WTC11 (cell line): ENCODE measurements around the gene LRRFIP1. TPM values are rescaled to one million over a fixed set of nuclear protein-coding genes. Genes with fewer than 3 reads are reported as not detected.

Experiments used
- ATAC-seq: fragments of 200-7000 bp; cut with Tn5 transposase; 2 replicates; pipeline ENCODE4 v1.10.0; 2021; ENCODE audit warnings: mild to moderate bottlenecking, moderate library complexity
- CTCF ChIA-PET: fragments of 300-600 bp; sonication (Branson Sonifier 250); formaldehyde crosslinking; loops from one replicate; lab custom pipeline; 2021; ENCODE audit warnings: antibody characterized with exemption; lab: Charles Lee
- POLR2A ChIA-PET: fragments of 350-600 bp; sonication (Branson Sonifier 250); formaldehyde crosslinking; loops from one replicate; lab custom pipeline; 2021; ENCODE audit warnings: antibody characterized with exemption; lab: Charles Lee
- DNase-seq: peaks from one replicate; pipeline ENCODE4 v3.0.0; 2021; ENCODE audit warnings: low spot score
- H3K27ac Mint-ChIP-seq: 2 replicates; pipeline ENCODE4 v1.8.0; 2021; ENCODE audit warnings: mixed read lengths
- H3K27me3 Mint-ChIP-seq: 2 replicates; pipeline ENCODE4 v1.8.0; 2021; ENCODE audit warnings: low read depth, mild to moderate bottlenecking, moderate library complexity, mixed read lengths
- H3K36me3 Mint-ChIP-seq: 2 replicates; pipeline ENCODE4 v1.8.0; 2021; ENCODE audit warnings: mixed read lengths
- H3K4me1 Mint-ChIP-seq: 2 replicates; pipeline ENCODE4 v1.8.0; 2022; ENCODE audit warnings: mixed read lengths
- H3K4me3 Mint-ChIP-seq: 2 replicates; pipeline ENCODE4 v1.8.0; 2021; ENCODE audit warnings: mild to moderate bottlenecking, moderate library complexity, mixed read lengths
- H3K9me3 Mint-ChIP-seq: 2 replicates; pipeline ENCODE4 v1.8.0; 2021; ENCODE audit warnings: mixed read lengths
- AR ChIP-seq: fragments of 250-450 bp; sonication (Bioruptor Pico); IDR thresholded peaks from 2 replicates; pipeline ENCODE4 v1.9.0; 2021; ENCODE audit warnings: mild to moderate bottlenecking
- ATF1 ChIP-seq: sonication (generic); formaldehyde crosslinking; IDR thresholded peaks from 2 replicates; pipeline ENCODE4 v1.8.1; 2023; ENCODE audit warnings: mild to moderate bottlenecking, moderate library complexity, missing genetic modification reagents
- ATF6 ChIP-seq: sonication (generic); formaldehyde crosslinking; IDR thresholded peaks from 2 replicates; pipeline ENCODE4 v1.8.1; 2023; ENCODE audit warnings: mild to moderate bottlenecking, missing genetic modification reagents
- CREB1 ChIP-seq: sonication (generic); formaldehyde crosslinking; IDR thresholded peaks from 2 replicates; pipeline ENCODE4 v1.8.0; 2023; ENCODE audit warnings: mild to moderate bottlenecking, missing genetic modification reagents
- E2F5 ChIP-seq: sonication (generic); formaldehyde crosslinking; IDR thresholded peaks from 2 replicates; pipeline ENCODE4 v1.8.1; 2022; ENCODE audit warnings: mild to moderate bottlenecking, moderate library complexity, missing genetic modification reagents
- ELF4 ChIP-seq: sonication (generic); formaldehyde crosslinking; IDR thresholded peaks from 2 replicates; pipeline ENCODE4 v1.8.1; 2022; ENCODE audit warnings: low read depth, mild to moderate bottlenecking, moderate library complexity, missing genetic modification reagents
- FOXK1 ChIP-seq: sonication (generic); formaldehyde crosslinking; IDR thresholded peaks from 2 replicates; pipeline ENCODE4 v1.8.0; 2022; ENCODE audit warnings: mild to moderate bottlenecking, moderate library complexity, missing genetic modification reagents
- GRHL2 ChIP-seq: fragments of 250-450 bp; sonication (Bioruptor Pico); IDR thresholded peaks from 2 replicates; pipeline ENCODE4 v1.8.0; 2022; ENCODE audit warnings: mild to moderate bottlenecking, moderate library complexity; ENCODE audit not compliant: insufficient replicate concordance, severe bottlenecking
- GTF2I ChIP-seq: fragments of 250-450 bp; sonication (Bioruptor Pico); conservative IDR thresholded peaks from 2 replicates; pipeline ENCODE4 v1.4.0; 2021; ENCODE audit warnings: mild to moderate bottlenecking
- NFE2L1 ChIP-seq: sonication (generic); formaldehyde crosslinking; IDR thresholded peaks from 2 replicates; pipeline ENCODE4 v1.8.1; 2023; ENCODE audit warnings: missing genetic modification reagents
- NR1H2 ChIP-seq: sonication (generic); formaldehyde crosslinking; IDR thresholded peaks from 2 replicates; pipeline ENCODE4 v1.9.0; 2021; ENCODE audit warnings: mild to moderate bottlenecking, moderate library complexity, missing genetic modification reagents
- NR3C1 ChIP-seq: sonication (generic); formaldehyde crosslinking; conservative IDR thresholded peaks from 2 replicates; pipeline ENCODE4 v1.8.1; 2023; ENCODE audit warnings: low read depth, mild to moderate bottlenecking, missing genetic modification reagents
- PRDM15 ChIP-seq: sonication (generic); formaldehyde crosslinking; IDR thresholded peaks from 2 replicates; pipeline ENCODE4 v1.8.0; 2022; ENCODE audit warnings: missing genetic modification reagents
- PREB ChIP-seq: sonication (generic); formaldehyde crosslinking; IDR thresholded peaks from 2 replicates; pipeline ENCODE4 v1.8.1; 2022; ENCODE audit warnings: mild to moderate bottlenecking, missing genetic modification reagents, moderate library complexity, borderline replicate concordance
- SMAD3 ChIP-seq: sonication (generic); formaldehyde crosslinking; IDR thresholded peaks from 2 replicates; pipeline ENCODE4 v1.8.0; 2022; ENCODE audit warnings: missing genetic modification reagents, mild to moderate bottlenecking, borderline replicate concordance
- TCF7 ChIP-seq: sonication (generic); formaldehyde crosslinking; IDR thresholded peaks from 2 replicates; pipeline ENCODE4 v1.8.0; 2022; ENCODE audit warnings: mild to moderate bottlenecking, low read depth, missing genetic modification reagents, moderate library complexity
- ZNF138 ChIP-seq: sonication (generic); formaldehyde crosslinking; conservative IDR thresholded peaks from 2 replicates; pipeline ENCODE4 v1.8.1; 2022; ENCODE audit warnings: mild to moderate bottlenecking, moderate library complexity, missing genetic modification reagents
- ZNF219 ChIP-seq: sonication (generic); formaldehyde crosslinking; IDR thresholded peaks from 2 replicates; pipeline ENCODE4 v1.8.0; 2023; ENCODE audit warnings: missing genetic modification reagents, mild to moderate bottlenecking, borderline replicate concordance
- ZNF232 ChIP-seq: sonication (generic); formaldehyde crosslinking; IDR thresholded peaks from 2 replicates; pipeline ENCODE4 v1.8.0; 2022; ENCODE audit warnings: mild to moderate bottlenecking, missing genetic modification reagents
- ZNF317 ChIP-seq: sonication (generic); formaldehyde crosslinking; IDR thresholded peaks from 2 replicates; pipeline ENCODE4 v1.8.1; 2023; ENCODE audit warnings: low read depth, mild to moderate bottlenecking, moderate library complexity, missing genetic modification reagents, borderline replicate concordance
- ZNF396 ChIP-seq: fragments of 250-450 bp; sonication (Bioruptor Pico); IDR thresholded peaks from 2 replicates; pipeline ENCODE4 v1.8.0; 2021; ENCODE audit warnings: mild to moderate bottlenecking, moderate library complexity, borderline replicate concordance
- total RNA-seq: library from RNA; stranded (reverse); gene quantifications from 3 replicates; pipeline ENCODE4 v1.2.3, GENCODE V29; 2021

Gene LRRFIP1
- total RNA-seq, 1 experiment from 2014 or later, result 88.4 TPM

GRCh38 chr2:237602409-237602808, 25.0 kb upstream of the LRRFIP1 start (continued):
- TF ChIP-seq PRDM15 (CRISPR knock-in tag) (no peak), ZNF232 (CRISPR knock-in tag) (no peak)

- H3K4me1 Mint-ChIP-seq, result peaks cover 56% of the 10 kb centered on the region
- ChIA-PET POLR2A (interaction anchor here (0.6 to 1.7 kb wide), 2 partner anchors 12 to 30 kb away, joined by 3 read pairs; no protein-coding TSS in a partner anchor), CTCF (interaction anchor here (0.7 to 4.2 kb wide), 10 partner anchors 11 to 190 kb away, joined by 3 to 37 read pairs (median 8); partner anchors contain the start of gene RAB17)
- H3K27me3 Mint-ChIP-seq, result peaks cover 11% of the 10 kb centered on the region
- no peak for TF ChIP-seq FOXK1 (CRISPR knock-in tag)
- TF ChIP-seq AR (CRISPR knock-in tag), result no peak
- no peak for TF ChIP-seq ZNF317 (CRISPR knock-in tag)
- TF ChIP-seq SMAD3 (CRISPR knock-in tag), result no peak
- no peak for TF ChIP-seq GTF2I (CRISPR knock-in tag)
- TF ChIP-seq CREB1, result no peak
- TF ChIP-seq ZNF396 (CRISPR knock-in tag), result no peak
- no peak for TF ChIP-seq ATF6 (CRISPR knock-in tag)
- no peak for TF ChIP-seq E2F5 (CRISPR knock-in tag)
- no peak for TF ChIP-seq NR1H2 (CRISPR knock-in tag)
- no peak for TF ChIP-seq NR3C1 (CRISPR knock-in tag)
- TF ChIP-seq TCF7, result no peak
- no peak for TF ChIP-seq PREB (CRISPR knock-in tag)
- no peak for TF ChIP-seq ATF1 (CRISPR knock-in tag)
- no peak for TF ChIP-seq ZNF138
- TF ChIP-seq ELF4, result no peak
- TF ChIP-seq ZNF219 (CRISPR knock-in tag), result no peak
- TF ChIP-seq GRHL2 (CRISPR knock-in tag), result no peak
- no peak for TF ChIP-seq NFE2L1 (CRISPR knock-in tag)
- ATAC-seq, result no peak
- peaks cover 32% of the 10 kb centered on the region for H3K36me3 Mint-ChIP-seq
- no peak for DNase-seq
- no peak overlapping the region for H3K4me3 Mint-ChIP-seq
- peak overlapping the region; percentile 64 for H3K27ac Mint-ChIP-seq
- peaks cover 29% of the 10 kb centered on the region for H3K9me3 Mint-ChIP-seq
Measured at GRCh38 chr2:237603049-237603717, 24.2 kb upstream of the LRRFIP1 start.
